ENCODE measurements around the gene ME3.
A peak's percentile ranks its signal among the peaks of the same experiment; 100 is the strongest.

ME3 gene

DNA sequence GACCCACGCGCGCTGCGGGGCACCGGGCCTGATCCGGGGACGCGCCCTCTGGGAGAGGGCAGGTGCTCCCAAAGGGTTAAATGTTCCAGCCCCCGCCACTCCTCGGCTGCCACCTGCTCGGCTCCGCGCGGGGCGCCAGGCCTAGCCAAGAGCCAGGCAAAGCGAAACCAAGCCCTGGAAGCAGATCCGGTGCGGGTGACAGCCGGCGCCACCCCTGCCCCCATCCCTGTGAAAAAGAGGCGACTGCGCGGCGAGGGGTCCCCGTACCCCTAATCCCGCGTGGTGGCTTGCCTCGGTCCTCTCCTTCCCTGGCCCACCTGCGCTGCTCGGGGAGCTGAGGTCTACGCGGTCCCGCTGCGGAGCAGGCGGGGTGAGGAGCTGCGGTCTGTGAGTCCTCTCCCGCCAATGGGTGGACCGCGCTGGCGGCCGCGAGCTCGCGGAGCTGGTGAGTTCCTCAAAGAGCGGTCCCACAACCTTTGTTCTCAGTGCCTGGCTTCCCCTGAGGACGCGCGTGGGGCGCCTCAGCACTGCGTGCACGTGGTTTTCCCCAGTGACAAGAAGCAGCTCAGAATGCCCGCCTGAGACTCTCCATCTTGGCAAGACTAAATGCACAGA lies at the start of gene ME3:
TSS of gene ME3 (minus strand) at position 610 of the 615 bp plus-strand sequence.
- DNase-seq (peak; percentile 49), ATAC-seq (replicated peaks) (peak; percentile 79 to 83)
- Mint-ChIP-seq H3K36me3 (no peaks in the 10 kb centered on the region), H3K27me3 (peaks cover 25 to 29% of the 10 kb centered on the region in 2 donors), H3K9me3 (no peaks in the 10 kb centered on the region), H3K27ac (peak within 1 kb of the TSS; percentile 82), H3K4me1 (peaks cover 9 to 12% of the 10 kb centered on the region in 2 donors), H3K4me3 (peak within 1 kb of the TSS; percentile 83 to 87)

DNA sequence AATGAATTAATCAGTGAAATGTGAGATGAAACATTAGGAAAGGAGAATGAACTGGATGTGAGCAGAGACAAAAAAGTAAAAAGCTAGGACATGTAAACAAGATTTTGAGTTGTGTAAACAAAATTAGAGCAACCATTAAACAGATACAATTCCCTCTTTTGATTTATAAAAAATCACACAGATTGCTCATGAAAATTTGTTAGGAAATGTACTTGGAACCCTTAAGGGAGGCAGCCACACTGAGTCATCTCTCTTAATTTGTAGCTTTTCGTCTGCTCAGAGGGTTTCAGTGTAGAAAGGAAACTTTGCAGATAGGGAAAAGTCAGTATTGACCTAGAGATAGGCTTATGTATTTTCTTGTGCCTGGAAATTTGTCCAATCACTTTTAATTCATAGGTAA lies 49.6 kb upstream of the ME3 start:
- no peak for DNase-seq
- H3K27me3 Mint-ChIP-seq: no peaks in the 10 kb centered on the region
- no peaks in the 10 kb centered on the region for H3K36me3 Mint-ChIP-seq

DNA sequence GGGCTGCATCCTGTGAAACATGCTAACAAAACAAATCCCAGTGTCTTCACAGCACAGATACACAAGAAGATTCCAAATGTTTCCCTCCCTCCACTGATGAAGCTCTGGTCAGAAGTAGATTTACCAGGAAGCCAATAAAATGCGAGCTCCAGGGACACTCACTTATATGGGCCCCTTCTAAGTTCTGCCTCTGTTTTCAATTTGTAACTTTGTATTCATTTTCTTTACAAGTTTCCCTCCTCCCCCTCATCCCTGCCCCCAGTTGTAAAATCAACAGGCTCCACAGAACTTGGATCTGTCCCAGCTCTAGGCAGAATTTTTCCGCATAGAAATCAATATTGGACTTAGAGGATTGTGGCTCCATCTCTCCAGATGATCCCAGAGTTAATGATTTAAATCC lies 48.1 kb upstream of the ME3 start:
- Mint-ChIP-seq H3K36me3 (no peaks in the 10 kb centered on the region), H3K4me3 (no peak overlapping the region), H3K4me1 (no peaks in the 10 kb centered on the region), H3K27ac (no peak overlapping the region), H3K27me3 (no peaks in the 10 kb centered on the region), H3K9me3 (peaks cover 7 to 15% of the 10 kb centered on the region in 2 donors)
- no peak for DNase-seq
- ATAC-seq (replicated peaks): no peak

More for the DNA sequence above, 49.6 kb upstream of the ME3 start:
- H3K9me3 Mint-ChIP-seq: peaks cover 7 to 15% of the 10 kb centered on the region in 2 donors
- no peaks in the 10 kb centered on the region for H3K4me1 Mint-ChIP-seq
- H3K4me3 Mint-ChIP-seq: no peak overlapping the region
- no peak for ATAC-seq (replicated peaks)
- H3K27ac Mint-ChIP-seq: no peak overlapping the region

DNA sequence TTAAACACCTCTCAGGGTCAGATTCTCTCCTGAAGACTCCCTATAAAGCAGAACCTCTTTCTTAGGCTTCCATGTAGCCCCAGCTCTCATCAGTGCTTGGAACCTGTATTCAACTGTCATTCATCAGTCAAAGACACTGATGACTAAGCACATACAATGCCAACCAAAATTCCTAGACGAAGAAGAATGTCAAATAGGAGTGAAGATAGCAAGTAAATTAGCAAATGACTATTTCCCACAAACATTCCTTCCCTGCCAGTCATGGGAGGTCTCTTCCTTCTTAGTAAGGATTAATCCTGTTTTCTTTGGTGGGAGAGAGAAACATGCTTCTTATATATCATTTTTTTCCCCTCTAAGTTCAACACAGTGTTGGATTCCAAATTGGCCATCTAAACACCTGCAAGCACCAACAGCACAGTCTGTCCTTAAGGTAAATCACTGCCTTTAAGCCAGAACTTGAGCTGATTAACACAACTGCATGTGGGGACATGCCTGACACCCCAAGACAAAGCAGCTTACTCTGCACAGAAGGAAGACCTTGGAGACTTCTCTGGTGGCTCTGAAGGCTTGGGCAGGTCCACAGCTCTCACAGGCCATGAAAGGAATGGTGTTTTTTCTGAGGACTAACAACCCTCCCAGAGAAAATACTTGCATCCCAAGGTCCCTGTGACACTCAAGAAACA lies 47.5 kb upstream of the ME3 start:
- no peaks in the 10 kb centered on the region for H3K27me3 Mint-ChIP-seq
- DNase-seq (no peak), ATAC-seq (replicated peaks) (no peak)
- no peak overlapping the region for H3K4me3 Mint-ChIP-seq
- H3K36me3 Mint-ChIP-seq: no peaks in the 10 kb centered on the region
- no peak overlapping the region for H3K27ac Mint-ChIP-seq
- peaks cover 7 to 15% of the 10 kb centered on the region in 2 donors for H3K9me3 Mint-ChIP-seq
- no peaks in the 10 kb centered on the region for H3K4me1 Mint-ChIP-seq

DNA sequence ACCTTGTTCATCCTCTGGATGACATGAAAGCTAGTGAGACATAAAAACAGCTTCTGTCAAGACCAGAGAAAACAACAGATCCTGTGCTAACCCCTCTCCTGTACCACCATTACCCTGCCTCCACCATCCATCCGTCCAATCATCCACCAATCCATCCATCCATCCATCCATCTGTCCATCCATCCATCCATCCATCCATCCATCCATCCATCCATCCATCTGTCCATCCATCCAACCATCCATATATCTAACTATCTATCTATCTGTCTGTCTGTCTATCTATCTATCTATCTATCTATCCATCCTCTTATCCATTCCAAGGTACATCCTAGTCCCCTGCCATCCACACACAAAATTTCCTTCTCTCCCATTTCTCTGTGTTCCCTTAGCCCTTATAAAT lies 46.6 kb upstream of the ME3 start:
- no peaks in the 10 kb centered on the region for H3K27me3 Mint-ChIP-seq
- DNase-seq (no peak), ATAC-seq (replicated peaks) (no peak)
- H3K36me3 Mint-ChIP-seq: no peaks in the 10 kb centered on the region
- H3K9me3 Mint-ChIP-seq: peaks cover 7 to 15% of the 10 kb centered on the region in 2 donors
- H3K4me3 Mint-ChIP-seq: no peak overlapping the region
- no peaks in the 10 kb centered on the region for H3K4me1 Mint-ChIP-seq
- no peak overlapping the region for H3K27ac Mint-ChIP-seq

DNA sequence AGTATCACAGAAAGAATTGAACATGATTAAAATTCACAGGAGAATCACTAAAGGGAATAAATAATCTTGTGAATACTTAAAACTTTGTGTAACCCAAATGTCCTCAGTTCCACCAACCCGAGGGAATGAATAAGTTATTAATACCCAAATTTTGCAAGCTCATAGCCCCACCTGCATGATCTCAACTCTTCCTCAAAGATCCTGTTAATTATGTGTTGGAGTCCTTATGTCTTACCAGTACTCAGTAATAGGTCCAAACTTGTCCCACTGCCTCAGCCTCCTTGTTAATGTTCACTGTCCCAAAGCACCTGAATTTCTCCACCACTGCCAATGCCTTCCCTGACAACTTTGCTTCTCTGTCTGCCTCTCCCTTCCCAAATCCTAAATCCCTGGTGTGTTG lies 46.1 kb upstream of the ME3 start:
- H3K27ac Mint-ChIP-seq: no peak overlapping the region
- H3K4me1 Mint-ChIP-seq: no peaks in the 10 kb centered on the region
- ATAC-seq (replicated peaks) (no peak), DNase-seq (no peak)
- H3K4me3 Mint-ChIP-seq: no peak overlapping the region
- H3K9me3 Mint-ChIP-seq: peaks cover 7 to 15% of the 10 kb centered on the region in 2 donors
- H3K36me3 Mint-ChIP-seq: no peaks in the 10 kb centered on the region
- H3K27me3 Mint-ChIP-seq: no peaks in the 10 kb centered on the region

DNA sequence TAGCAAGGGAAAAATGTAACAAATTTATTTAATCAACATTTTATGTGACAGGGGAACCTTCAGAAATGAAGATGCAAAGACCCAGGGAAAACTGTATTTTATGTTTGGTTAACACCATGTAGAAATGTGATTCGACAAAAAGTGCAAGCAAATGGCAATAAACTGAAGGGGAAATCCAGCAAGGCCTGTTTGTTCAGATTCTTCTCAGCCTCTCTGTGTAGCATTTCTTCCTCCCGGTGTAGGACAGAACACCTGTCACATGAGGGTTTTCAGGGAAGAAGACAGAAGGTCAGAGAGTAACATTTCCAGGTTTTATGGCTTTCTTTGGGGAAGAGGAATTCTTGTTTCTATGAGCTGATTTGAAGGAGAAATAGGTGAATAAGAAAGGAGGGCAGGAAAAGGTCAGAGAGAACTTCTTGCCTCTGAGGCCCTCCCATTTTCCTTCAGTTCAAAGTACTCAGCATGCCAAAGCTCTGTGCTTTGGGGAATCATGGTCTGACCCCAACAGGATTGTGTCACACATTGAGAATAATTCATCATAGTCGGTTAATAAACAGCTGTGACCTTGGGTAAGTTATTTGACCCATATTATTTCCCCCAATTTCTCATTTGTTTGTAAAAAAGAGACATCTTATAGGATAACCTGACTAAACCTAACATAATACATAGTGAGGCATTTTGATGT lies 45.5 kb upstream of the ME3 start:
- Mint-ChIP-seq H3K36me3 (no peaks in the 10 kb centered on the region), H3K4me1 (no peaks in the 10 kb centered on the region), H3K27me3 (no peaks in the 10 kb centered on the region), H3K4me3 (no peak overlapping the region), H3K9me3 (peaks cover 4 to 11% of the 10 kb centered on the region in 2 donors), H3K27ac (no peak overlapping the region)
- no peak for ATAC-seq (replicated peaks)
- no peak for DNase-seq

DNA sequence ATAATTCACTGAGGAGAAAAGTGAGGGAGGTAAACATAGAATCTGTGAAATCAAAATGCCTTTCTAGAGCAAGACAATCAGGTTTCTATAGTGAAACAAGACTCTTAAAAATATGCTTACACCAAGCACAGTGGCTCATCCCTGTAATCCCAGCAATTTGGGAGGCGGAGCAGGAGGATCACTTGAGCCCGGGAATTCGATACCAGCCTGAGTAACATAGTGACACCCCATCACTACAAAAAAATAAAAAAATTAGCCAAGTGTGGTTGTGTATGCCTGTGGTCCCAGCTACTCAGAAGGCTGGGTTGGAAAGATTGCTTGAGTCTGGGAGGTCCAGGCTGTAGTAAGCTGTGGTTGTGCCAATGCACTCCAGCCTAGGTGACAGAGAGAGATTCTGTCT lies 43.2 kb upstream of the ME3 start:
- DNase-seq (no peak), ATAC-seq (replicated peaks) (no peak)
- no peak overlapping the region for H3K4me3 Mint-ChIP-seq
- H3K4me1 Mint-ChIP-seq: no peaks in the 10 kb centered on the region
- H3K27me3 Mint-ChIP-seq: no peaks in the 10 kb centered on the region
- H3K36me3 Mint-ChIP-seq: no peaks in the 10 kb centered on the region
- no peak overlapping the region for H3K27ac Mint-ChIP-seq
- H3K9me3 Mint-ChIP-seq: no peaks in the 10 kb centered on the region

DNA sequence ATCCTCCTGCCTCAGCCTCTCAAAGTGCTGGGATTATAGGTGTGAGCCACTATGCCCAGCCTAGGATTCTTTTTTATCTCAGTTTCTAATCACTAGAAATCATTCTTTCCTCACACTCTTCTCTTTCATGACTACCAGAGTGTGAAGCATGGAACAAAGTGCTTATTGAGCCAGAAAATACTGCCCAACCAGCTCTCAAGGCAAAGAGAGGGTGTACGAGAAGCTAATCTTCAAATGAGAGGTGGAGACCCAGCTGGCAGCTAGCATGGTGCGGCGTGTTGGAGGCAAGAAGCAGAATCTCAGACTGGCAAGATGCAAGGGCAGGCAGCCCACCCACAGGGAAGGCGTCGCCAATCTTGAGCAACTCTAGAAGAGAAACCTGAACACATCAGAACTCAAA lies 41.1 kb upstream of the ME3 start:
- DNase-seq: no peak
- Mint-ChIP-seq H3K27me3 (peaks cover 0 to 6% of the 10 kb centered on the region in 2 donors), H3K9me3 (peaks cover 6 to 7% of the 10 kb centered on the region in 2 donors), H3K27ac (no peak overlapping the region), H3K36me3 (peaks cover 0 to 2% of the 10 kb centered on the region in 2 donors), H3K4me3 (no peak overlapping the region), H3K4me1 (no peaks in the 10 kb centered on the region)
- ATAC-seq (replicated peaks): no peak

DNA sequence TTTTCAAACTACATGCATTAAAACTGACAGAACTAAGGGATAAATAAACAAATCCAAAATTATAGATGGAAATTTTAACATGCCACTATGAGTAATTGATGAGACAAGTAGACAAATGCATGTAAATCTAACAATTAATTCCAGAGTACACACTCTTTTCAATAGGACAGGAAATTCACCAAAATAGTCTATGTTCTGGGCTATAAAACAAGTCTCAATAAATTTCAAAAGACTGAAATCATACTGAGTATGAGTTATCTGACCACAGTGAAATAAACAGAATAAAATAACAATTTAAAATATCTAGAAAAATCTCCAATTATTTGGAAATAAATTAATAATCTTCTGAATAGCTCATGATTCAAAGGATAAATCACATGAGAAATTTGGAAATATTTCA lies 38.5 kb upstream of the ME3 start:
- H3K27ac Mint-ChIP-seq: no peak overlapping the region
- ATAC-seq (replicated peaks) (no peak), DNase-seq (no peak)
- H3K9me3 Mint-ChIP-seq: peaks cover 6 to 7% of the 10 kb centered on the region in 2 donors
- H3K4me3 Mint-ChIP-seq: no peak overlapping the region
- H3K27me3 Mint-ChIP-seq: peaks cover 0 to 6% of the 10 kb centered on the region in 2 donors
- peaks cover 0 to 2% of the 10 kb centered on the region in 2 donors for H3K36me3 Mint-ChIP-seq
- H3K4me1 Mint-ChIP-seq: no peaks in the 10 kb centered on the region

DNA sequence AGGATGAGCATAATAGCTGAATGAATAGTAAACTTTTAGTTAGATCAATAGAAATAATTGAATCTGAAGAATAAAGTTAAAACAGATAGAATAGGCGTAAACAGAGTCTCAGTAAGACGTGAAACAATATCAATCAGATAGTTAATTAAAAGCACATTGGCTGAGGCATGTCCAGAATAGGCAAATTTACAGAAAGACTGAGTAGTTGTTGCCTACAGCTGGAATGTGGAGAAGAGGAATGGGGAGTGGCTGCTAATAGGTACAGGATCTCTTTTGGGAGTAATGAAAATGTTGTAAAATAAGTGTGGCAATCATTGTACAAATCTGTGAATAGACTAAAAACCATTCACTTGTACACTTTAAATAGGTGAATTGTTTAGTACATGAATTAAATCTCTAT lies 36.3 kb upstream of the ME3 start:
- DNase-seq (no peak), ATAC-seq (replicated peaks) (no peak)
- Mint-ChIP-seq H3K9me3 (peaks cover 6 to 7% of the 10 kb centered on the region in 2 donors), H3K27me3 (peaks cover 0 to 6% of the 10 kb centered on the region in 2 donors), H3K36me3 (peaks cover 0 to 2% of the 10 kb centered on the region in 2 donors), H3K27ac (no peak overlapping the region), H3K4me1 (no peaks in the 10 kb centered on the region), H3K4me3 (no peak overlapping the region)

DNA sequence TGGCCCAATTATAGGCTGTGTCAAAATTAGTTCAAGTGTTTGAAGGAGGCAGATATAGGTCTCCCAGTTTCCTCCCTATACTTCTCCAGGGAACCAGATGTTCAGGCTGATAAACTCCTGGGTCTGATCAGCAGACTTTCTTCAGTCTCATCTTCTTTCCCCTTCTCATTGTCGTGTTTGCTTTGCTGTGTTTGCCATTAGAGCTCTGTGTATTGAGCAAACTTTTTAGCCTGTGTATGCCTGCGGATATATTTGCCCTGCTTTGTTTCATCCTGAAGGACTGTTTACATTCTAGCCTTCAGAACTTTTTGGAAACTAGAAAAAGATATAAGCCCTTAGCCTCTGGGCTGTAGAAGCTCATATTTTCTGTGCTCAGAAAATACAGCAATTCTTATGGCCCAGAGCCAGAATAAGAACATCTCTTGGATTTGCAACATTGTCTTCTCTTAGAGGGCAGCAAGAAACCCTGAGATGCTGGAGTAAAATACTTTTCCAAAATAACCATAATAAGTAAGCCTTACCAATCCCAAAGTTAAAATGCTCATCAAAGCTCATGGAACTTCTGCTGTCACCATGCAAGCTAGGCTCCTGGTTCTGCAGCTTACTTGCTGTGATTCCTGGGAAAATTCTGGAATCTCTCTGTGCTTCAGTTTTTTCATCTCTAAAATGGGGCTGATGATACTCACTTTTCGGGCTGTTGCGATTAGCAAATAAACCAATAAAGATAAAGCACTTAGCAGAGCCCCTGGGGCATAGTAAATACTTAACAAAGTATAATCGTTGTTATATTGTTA lies 34.1 kb upstream of the ME3 start:
- DNase-seq: no peak
- peaks cover 0 to 6% of the 10 kb centered on the region in 2 donors for H3K27me3 Mint-ChIP-seq
- H3K4me1 Mint-ChIP-seq: no peaks in the 10 kb centered on the region
- H3K4me3 Mint-ChIP-seq: no peak overlapping the region
- no peak overlapping the region for H3K27ac Mint-ChIP-seq
- H3K9me3 Mint-ChIP-seq: peaks cover 6 to 7% of the 10 kb centered on the region in 2 donors
- peaks cover 0 to 2% of the 10 kb centered on the region in 2 donors for H3K36me3 Mint-ChIP-seq
- no peak for ATAC-seq (replicated peaks)

DNA sequence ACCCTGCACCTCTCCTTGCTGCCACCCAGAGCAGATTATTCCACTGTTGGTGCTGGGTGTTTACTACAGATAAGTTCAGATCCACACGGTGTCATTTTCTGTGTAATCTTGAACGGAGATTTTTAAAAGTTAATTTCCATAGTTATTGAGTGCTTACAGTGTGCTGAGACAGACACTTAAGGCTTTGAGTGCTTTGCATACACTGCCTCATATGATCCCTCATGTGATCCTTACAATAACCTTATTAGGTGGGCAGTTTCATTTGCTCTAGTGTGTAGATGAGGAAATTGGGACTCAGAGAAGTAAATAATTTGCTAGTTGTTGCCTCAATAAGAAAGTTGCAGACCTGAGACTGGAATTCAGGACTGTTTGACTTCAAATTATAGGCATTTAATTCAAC lies 32.3 kb upstream of the ME3 start:
- DNase-seq: no peak
- no peak overlapping the region for H3K27ac Mint-ChIP-seq
- no peak for ATAC-seq (replicated peaks)
- H3K9me3 Mint-ChIP-seq: no peaks in the 10 kb centered on the region
- H3K27me3 Mint-ChIP-seq: no peaks in the 10 kb centered on the region
- no peaks in the 10 kb centered on the region for H3K4me1 Mint-ChIP-seq
- no peaks in the 10 kb centered on the region for H3K36me3 Mint-ChIP-seq
- no peak overlapping the region for H3K4me3 Mint-ChIP-seq

DNA sequence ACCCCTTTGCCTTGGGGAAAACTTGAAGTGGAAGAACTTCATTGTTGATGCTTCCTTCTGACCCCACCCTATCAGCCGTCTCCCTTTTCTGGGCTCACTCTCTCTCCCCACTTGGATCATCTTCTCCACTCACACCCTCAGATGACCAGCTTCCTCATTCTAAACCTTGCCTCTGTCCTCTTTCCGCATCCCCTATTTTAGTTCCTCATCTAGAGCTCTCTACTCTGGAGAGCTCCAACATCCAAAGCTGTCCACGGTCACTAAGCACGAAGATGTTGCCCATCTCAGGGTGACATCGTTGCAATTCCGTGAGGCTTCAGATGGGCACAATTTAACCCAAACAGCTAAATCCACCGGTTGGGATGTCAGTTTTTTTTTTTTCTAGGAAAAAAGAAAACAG lies 31.6 kb upstream of the ME3 start:
- Mint-ChIP-seq H3K9me3 (no peaks in the 10 kb centered on the region), H3K36me3 (no peaks in the 10 kb centered on the region), H3K27me3 (no peaks in the 10 kb centered on the region), H3K27ac (no peak overlapping the region), H3K4me3 (no peak overlapping the region), H3K4me1 (no peaks in the 10 kb centered on the region)
- DNase-seq (no peak), ATAC-seq (replicated peaks) (no peak)
